ENCODE data around the gene BPIFB6.

BPIFB6 gene

DNA sequence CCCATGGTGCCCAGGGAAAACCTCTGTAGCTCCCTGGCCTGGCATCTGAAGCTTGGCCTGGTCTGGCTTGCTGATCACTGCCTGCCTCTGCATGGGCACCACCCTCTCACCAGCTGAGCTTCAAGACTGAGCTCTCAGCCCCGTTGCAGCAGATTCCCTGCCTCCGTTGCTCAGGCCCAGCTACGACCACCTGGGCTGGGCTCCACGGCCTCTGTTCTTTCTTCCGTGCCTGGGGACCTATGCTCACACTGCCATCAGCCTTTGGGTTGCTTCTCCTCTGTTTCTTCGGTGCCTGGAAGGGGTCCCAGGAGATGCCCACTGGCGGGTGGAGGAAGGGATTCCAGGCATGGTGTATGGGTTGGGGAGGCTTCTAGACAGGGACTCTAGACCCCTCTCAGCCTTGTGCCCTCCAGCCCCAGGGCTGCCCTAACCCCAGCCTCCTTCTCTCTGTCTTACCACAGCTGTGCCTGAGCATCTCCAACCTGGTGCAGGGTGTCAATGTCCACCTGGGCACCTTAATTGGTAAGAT is 14.8 kb upstream of the BPIFB6 start:
- DNase-seq = no peak

DNA sequence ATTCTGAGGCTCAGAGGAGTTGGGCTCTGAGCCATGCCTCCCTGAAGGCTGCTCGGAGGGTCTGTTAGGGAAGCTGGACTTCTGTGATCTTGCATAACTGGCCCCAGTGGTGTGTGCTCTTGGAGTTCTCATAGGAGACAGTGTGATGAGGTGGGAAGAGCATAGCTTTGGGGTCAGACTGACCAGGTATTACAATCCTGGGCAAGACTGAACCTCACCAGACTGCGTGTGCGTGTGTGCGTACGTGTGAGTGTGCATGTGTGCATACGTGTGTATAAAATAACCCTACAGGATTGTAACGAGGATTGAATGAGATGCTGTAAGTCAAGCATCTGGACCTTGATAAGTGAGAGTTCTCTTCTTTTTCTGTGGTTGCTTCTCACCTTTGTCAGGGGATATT is 13.9 kb upstream of the BPIFB6 start:
- no peak for DNase-seq

DNA sequence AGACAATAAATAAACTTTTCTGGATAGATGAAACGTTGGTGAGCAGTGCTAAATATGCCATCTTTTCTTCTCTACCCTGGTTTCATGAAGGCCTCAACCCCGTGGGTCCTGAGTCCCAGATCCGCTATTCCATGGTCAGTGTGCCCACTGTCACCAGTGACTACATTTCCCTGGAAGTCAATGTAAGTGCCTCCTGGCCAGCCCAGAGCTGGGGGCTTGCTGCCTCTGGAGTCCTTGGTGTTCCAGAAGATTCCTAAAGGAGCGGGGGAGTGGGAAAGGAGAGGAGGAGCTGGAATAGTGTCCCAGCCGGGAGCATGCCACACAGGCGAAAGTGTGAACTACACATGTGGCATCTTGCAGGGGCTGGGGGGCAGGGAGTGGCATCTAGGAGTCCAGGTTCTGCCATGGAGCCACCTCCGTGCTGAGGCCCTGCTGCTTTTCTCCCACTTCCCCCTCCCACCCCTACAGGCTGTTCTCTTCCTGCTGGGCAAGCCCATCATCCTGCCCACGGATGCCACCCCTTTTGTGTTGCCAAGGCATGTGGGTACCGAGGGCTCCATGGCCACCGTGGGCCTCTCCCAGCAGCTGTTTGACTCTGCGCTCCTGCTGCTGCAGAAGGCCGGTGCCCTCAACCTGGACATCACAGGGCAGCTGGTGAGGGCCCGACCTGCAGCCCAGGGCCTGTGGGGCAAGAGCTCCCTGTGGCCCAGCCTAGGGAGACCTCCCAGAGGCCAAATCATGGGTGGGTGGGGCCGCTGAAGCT is 13.1 kb upstream of the BPIFB6 start:
- no peak for DNase-seq

DNA sequence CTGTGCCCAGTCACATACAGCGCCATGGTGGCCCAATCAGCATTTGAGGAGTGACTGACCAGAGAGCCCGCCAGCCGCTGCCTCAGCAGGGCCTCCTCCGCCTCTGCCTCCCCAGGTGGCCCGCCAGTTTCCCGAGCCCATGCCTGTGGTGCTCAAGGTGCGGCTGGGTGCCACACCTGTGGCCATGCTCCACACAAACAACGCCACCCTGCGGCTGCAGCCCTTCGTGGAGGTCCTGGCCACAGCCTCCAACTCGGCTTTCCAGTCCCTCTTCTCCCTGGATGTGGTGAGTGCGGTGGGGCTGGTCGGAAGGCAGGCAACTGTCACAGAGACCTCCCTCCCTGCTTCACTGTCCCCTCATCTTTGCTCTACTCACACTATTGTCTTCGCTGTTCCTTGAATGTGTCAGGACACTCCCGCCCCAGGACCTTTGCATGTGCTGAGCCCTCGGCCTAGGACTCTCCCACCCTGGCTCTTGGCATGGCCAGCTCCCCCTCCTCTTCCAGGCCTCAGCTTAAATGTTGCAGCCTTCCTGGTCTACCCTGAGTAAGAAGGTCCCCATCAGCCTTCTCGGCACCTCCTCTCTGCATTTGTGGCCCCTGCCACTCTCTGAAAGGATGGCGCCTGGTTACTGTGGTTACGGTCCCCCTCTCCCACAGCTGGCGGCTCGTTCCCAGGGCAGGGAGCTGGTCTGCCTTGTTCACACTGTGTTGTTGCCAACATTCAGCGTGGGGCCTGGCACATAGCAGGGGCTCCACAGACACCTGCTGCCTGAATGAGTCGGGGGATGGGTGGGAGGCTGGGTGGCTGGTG is 11.8 kb upstream of the BPIFB6 start:
- no peak for DNase-seq

DNA sequence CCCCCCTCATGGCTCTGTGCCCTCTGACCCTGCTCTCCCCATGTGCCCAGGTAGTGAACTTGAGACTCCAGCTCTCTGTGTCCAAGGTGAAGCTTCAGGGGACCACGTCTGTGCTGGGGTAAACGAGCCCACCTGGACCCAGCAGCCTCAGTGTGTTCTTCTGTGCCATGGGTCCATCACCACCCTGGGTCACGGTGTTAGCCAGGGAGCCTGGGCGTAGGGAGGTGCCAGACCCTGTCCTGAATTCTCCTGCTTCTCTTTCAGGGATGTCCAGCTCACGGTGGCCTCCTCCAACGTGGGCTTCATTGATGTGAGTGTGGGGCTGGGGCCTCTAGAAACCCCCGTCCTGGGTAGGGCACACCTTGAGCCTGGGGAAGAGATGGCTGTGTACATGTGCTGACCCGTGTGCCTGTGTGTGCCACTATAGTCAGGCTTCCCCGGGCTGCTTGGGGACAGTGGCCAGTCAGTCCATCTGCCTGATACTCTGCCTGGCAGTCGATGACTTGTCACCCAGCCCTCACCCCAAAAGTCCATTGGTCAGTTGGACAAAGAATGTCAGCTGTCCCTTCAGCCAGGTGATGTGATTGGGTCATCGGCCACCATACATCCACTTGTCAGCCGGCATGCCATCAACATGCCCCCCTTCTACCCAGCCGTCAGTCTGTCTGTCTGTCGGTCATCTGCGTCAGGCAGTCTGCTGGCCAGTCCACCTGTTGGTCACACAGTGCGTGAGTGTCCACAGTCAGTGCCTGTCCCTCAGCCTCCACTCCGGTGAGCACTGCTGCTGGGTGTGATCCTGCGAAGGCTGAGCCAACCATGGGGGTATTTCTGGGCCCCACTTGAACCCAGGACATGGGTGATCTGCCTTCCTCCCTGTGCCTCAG is 10.9 kb upstream of the BPIFB6 start:
- DNase-seq = no peak

DNA sequence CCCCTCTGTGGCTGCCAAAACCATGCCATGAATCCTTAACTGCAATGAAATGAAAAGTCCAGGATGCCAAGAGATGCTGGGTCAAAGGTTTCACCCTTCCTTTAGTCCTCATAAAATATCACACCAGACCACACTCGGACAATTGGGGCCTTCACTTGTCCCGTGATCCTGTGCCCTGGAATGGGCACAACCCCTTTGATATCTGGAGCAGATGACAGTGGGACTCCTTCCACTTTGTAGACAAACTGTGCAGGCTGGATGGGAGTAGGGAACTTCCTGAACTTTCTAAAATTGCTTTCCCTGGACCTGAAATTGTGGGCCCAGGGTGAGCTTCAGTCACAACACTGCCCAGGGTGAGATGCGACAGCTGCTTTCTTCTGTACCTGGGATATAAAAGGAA is 9.6 kb upstream of the BPIFB6 start:
- no peak for DNase-seq

DNA sequence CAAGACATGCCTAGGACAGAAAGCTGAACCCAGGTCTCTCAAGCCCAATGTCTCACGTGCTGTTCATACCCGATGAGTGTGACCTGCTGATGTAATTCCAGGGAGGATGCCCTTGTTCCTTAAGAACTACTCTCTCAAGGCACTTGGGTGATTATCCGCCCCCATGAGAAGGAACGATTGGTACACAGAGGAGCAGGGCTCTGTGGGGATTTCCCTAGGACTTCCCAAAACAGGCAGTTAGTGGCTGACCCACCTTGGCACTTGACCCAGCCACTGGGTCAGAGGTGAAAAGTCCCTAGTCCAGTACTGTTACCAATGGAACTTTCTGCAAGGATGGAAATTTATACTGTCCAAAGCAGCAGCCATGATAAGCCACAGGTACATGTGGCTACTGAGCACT is 9.2 kb upstream of the BPIFB6 start:
- DNase-seq = no peak

DNA sequence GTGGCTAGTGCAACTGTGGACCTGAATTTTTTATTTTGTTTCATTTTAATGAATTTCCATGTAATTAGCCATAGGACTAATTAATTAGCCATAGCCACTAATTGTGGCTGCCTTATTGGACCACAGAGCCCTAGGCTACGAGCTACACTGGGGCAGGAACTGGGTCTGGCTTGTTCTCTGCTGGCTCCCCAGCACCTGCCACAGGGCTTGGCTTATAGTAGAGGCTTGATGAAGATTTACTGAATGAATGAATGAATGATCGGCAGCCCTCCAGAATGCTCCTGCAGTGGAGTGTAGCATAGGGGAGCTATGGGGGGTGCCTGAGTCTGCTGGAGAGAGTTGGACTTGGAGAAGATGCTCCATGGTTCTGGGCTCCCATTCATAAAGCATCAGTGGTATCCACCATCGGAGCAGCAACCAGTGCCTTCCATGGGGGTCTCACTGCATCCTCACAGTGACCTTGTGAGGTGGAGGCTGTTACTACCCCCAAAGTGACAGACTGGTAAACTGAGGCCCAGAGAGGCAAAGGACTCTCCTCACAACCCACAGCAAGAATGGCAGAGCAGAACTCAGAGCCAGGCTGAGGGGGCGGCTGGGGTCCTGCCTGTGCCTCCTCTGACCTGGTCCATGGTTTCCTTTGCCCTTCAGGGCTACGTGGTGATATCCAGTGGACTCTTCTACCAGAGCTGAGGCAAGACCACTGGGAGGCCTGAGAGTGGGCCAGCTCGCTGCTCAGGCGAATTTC is 8.6 kb upstream of the BPIFB6 start:
- no peak for DNase-seq

DNA sequence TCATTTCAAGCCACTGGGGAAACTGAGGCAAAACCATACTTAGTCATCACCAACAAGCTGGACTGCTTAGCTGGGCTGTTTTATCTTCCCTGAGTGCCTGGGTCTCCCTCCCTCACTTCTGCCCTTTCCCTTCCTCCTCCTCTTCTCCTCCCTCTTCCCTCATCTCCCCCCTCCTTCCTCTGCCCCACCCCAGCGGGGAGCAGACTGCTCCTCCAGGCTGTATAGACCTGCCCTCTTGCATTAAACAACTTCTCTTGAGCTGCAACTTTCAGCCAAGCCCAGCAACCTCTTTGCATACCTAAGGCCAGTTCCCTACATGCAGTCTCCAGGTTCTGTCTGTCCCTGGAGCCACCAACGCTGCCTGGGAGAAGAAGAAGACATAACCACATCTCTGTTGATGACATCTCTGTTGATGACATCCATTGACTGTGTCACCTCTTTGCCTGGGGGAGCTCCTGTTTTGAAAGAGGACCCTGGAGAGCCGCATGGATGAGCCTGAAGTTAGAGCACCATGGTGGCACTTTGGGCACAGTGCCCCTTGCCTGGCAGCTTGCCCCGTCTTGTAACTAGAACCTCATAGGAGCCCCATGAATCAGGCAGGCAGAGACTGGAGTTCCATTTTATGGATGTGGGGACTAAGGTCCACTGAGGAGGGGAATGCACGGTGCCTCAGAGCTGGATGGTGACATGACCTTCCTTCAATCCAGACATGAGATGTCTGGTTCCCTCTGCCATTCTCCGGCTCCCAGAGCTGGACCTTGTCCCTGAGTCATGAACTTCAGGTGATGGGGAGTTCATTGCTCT is 7.8 kb upstream of the BPIFB6 start:
- DNase-seq = no peak

DNA sequence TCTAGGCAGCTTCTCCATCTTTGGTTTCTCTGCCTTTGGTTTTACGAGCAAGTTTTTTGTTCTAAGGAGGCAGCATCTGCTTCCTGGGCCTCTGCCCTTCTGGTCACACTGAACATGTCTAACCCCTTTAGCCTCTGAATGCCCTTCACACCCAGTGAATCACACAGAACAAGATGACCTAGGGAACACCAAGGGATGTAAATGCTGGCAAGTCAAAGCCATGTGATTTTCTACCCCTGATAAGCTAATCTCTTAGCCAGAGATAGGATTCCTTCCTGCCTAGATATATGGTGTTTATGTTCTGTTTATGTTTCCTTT is 7.2 kb upstream of the BPIFB6 start:
- DNase-seq = no peak

DNA sequence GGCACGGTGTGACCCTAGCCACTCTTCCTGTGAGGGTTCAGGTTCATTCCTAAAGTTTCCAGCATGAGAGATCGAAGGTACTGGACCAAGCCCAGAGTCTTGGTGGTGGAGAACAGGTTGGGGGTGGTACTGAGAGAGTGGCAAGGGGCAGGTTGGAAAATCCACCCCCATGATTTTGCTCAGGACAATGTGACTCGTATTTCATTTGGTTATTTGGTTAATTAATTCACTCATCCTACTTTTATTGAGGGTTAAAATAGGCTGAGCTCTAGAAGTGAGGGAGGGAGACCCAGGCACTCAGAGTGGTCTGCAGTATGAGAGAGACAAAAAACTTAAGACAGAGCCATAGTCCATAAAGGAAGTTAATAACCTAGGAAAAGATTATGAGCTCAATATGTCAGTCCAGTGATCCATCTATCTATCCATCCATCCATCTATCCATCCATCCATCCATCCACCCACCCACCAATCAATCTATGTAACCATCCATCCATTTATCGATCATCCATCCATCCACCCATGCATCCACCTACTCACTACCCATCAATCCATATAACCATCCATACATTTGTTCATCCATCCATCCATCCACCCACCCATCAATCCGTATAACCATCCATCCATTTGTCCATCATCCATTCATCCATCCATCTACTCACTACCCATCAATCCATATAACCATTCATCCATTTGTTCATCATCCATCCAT is 6.7 kb upstream of the BPIFB6 start:
- DNase-seq = no peak

DNA sequence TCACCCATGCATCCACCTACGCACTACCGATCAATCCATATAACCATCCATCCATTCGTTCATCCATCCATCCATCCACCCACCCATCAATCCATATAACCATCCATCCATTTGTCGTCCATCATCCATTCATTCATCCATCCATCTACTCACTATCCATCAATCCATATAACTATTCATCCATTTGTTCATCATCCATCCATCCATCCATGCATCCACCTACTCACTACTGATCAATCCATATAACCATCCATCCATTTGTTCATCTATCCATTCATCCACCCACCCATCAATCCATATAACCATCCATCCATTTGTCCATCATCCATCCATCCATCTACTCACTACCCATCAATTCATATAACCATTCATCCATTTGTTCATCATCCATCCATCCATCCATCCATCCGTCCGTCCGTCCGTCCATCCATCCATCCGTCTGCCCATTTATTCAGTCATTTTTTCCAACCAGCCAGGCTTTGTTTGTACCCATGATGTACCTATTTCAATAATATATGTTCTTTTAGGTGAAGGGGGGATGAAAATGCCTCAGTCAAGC is 6.1 kb upstream of the BPIFB6 start:
- no peak for DNase-seq

DNA sequence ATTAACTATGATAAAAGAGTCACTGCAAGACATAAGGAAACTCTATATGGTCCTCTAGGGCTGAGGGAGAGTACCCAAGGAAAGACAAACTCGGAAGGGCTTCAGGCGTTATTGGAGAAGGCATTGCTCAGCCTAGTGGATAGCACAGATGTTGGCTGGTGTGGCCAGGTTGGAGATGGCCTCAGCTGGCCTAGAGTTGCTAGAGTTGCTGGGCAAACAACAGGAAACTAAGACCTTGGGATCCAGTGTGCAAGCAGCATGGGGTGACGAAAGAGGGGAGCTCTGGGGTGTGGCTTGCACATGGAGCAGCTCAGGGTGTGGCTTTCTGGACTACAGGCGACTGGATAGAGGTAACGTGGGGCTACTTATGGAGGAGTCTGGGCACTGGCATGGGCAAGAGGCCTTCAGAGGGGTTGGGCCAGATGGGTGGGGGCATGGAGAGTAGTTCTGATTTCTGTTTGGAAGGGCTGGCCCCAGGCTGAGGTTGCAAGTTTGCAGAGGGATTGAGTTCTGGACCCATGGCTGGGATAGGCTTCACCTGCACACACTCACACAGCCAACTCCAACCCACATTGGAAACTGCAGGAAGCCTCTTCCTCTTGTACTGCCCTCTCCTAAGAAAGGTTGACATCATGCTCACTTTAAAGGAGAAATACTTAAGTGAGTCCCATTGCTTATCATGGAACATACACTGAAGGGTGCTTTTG is 5.2 kb upstream of the BPIFB6 start:
- no peak for DNase-seq

DNA sequence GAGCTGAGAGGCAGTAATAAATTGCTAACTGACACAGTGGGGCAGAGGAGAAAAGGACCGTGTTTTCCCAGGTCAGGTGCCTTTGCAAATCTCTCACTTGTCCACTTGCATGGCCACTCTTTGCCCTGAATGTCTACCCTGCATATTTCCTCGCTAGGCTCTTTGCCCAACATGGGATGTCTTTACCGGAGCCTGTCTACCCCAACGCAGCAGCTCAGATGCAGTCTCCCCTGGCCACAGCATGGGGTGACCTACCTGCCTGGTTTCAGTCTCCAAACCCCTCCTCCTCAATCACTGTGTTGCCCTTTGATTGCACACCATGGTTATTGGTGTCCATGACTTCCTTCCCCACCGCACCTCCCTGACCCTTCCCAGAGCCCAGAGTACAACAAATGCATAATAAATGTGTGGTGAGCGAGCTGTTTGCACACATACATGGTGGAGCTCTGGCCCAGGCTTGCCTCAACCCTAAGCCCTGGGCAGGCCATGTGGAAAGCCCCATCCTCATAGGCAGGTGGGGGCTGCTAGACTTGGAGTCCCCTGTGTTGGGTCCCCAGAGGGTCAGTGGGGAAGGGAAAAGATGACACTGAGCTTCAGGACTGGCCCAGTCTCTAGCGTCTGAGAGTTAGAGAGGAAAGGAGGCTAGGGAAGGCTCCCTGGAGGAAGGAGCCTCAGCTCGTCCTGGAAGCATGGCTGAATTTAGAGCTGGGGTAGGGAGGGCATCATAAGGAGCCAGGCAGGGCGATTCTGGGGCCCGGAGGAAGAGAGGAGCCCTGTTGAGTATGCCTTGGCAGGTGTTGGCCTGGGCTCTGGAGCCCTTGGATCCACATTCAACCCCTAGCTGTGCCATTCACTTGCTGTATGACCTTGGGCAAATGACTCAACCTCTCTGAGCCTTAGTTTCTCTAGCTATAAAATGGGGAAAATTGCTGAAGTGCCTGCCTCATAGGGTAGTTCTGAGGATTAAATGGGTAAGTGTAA is 4.4 kb upstream of the BPIFB6 start:
- no peak for DNase-seq

DNA sequence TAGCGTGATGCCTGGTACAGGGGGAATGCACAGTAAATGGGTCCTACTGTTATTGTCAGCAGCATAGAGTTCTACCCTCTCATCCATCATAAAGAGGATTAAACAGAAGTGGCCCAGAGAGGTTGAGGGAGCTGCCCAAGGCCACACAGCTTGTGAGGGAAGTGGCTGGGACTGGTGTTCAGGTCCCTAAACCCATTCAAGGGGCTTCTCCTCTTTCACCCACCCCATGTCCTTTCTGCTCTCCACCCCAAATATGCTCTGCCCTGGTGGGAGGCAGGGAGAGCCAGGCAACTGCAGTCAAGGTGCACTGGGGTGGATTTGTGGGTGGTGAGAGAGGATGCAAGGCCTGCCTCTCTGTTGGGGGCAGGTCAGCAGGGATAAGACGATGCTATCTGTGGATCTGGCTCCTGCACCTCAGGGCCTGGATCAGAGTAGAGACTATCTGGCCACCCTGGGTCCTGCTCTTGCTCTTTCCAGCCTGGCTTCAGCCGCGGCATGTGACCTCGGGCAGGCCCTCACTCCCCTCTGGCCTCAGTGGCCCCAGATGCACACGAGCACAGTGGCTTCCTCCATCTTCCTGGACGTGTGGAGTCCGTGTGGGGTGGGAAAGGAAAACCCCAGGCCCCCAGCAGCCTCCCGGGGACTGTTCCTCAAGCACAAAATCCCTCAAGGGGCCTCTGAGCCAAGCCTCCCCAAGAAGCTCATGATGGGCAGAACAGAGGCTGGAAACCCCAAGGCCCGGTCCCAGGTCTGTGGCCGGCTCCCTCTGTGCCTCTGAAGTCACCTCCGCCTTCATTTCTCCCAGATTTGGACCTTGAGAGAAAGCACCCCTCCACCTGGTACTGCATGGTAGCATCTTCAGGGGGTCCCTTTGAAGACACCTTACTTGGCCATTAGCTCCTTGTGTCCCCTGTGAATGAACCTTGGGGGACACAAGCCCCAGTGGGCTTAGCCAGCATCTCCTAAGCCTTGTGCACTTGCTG is 3.4 kb upstream of the BPIFB6 start:
- no peak for DNase-seq

DNA sequence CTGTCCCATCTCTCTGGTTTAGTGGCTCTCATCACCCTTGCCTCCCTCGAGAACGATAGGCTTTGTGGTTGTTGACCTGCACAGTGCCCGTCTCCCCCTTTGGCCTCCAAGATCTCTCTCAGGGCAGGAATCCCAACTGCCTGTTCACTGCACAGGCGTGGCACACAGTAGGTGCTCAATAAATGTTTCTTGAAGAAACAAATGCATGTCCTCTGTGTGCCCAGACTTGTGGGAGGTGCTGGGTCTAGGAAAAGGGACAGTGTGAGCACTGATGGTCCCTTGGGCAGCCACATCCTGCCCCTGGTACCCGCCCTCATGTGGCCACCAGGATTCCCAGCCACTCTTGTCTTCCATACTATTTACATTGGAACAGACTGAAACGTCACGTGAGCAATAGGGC is 2.6 kb upstream of the BPIFB6 start:
- DNase-seq = no peak

DNA sequence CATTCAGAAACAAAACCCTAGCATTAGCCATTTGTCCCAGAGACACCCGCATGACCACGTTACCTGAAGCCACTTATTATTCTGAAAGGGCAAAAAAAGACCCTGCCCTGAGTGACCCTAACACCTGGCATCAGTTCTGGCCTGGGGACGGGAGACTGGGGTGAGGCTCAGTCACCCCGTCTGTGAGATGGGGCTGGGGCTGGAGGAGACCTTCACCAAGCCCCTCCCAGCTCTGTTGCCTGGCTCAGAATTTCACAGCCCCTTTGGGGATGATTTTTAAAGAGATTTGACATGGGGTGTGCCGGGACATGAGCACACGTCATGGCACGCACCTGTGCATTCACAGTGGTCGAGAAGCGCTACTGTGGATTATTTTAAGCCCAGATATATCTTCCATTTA is 1.4 kb upstream of the BPIFB6 start:
- no peak for DNase-seq

DNA sequence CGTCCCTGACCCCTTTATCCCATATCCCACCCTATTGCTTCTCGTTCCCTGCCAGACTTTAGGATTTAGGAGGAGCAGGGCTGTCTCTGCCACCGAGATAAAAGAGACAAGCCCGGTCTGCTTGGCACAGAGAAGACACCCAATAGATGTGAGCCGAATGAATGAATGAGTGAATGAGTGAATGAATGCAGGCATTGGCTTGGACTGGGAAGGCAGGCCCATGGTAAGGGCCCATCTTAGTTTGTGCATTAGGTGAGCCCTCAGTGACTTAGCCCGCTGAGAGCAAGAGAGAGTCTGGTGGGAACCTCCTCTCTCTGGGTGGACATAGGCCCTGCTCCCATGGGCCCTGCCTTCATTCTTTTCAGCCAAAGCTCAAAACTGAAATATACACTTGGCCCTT is 879 bp upstream of the BPIFB6 start:
- DNase-seq = no peak
